ENCODE measurements around the gene MCC.

MCC gene

GRCh38 chr5:113166261-113166660, 322.0 kb downstream of the MCC start:
- Histone ChIP-seq H3K4me3 (replicated peaks; ENCODE audit: insufficient read depth, low read length) (no peak overlapping the region), H3K27ac (replicated peaks) (no peak overlapping the region), H3K27me3 (ENCODE audit: insufficient read depth, poor library complexity, severe bottlenecking) (no peaks in the 10 kb centered on the region)
- TF ChIP-seq GABPA (IDR thresholded peaks at IDR 0.05; ENCODE audit: low read depth) = no peak
- TF ChIP-seq SPI1 (IDR thresholded peaks at IDR 0.05; ENCODE audit: borderline replicate concordance, low read depth) = no peak
- TF ChIP-seq, protein P1, sequence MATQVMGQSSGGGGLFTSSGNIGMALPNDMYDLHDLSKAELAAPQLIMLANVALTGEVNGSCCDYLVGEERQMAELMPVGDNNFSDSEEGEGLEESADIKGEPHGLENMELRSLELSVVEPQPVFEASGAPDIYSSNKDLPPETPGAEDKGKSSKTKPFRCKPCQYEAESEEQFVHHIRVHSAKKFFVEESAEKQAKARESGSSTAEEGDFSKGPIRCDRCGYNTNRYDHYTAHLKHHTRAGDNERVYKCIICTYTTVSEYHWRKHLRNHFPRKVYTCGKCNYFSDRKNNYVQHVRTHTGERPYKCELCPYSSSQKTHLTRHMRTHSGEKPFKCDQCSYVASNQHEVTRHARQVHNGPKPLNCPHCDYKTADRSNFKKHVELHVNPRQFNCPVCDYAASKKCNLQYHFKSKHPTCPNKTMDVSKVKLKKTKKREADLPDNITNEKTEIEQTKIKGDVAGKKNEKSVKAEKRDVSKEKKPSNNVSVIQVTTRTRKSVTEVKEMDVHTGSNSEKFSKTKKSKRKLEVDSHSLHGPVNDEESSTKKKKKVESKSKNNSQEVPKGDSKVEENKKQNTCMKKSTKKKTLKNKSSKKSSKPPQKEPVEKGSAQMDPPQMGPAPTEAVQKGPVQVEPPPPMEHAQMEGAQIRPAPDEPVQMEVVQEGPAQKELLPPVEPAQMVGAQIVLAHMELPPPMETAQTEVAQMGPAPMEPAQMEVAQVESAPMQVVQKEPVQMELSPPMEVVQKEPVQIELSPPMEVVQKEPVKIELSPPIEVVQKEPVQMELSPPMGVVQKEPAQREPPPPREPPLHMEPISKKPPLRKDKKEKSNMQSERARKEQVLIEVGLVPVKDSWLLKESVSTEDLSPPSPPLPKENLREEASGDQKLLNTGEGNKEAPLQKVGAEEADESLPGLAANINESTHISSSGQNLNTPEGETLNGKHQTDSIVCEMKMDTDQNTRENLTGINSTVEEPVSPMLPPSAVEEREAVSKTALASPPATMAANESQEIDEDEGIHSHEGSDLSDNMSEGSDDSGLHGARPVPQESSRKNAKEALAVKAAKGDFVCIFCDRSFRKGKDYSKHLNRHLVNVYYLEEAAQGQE (IDR thresholded peaks at IDR 0.05; ENCODE audit: insufficient replicate concordance, low read depth) = no peak
- TF ChIP-seq, protein P2, sequence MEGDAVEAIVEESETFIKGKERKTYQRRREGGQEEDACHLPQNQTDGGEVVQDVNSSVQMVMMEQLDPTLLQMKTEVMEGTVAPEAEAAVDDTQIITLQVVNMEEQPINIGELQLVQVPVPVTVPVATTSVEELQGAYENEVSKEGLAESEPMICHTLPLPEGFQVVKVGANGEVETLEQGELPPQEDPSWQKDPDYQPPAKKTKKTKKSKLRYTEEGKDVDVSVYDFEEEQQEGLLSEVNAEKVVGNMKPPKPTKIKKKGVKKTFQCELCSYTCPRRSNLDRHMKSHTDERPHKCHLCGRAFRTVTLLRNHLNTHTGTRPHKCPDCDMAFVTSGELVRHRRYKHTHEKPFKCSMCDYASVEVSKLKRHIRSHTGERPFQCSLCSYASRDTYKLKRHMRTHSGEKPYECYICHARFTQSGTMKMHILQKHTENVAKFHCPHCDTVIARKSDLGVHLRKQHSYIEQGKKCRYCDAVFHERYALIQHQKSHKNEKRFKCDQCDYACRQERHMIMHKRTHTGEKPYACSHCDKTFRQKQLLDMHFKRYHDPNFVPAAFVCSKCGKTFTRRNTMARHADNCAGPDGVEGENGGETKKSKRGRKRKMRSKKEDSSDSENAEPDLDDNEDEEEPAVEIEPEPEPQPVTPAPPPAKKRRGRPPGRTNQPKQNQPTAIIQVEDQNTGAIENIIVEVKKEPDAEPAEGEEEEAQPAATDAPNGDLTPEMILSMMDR (IDR thresholded peaks at IDR 0.05; ENCODE audit: insufficient read depth, low read length) = no peak
- TF ChIP-seq POLR2AphosphoS5 (IDR thresholded peaks at IDR 0.05; ENCODE audit: low read depth) = no peak
- DNase-seq (ENCODE audit: low read depth in 1 of 2, low spot score in 1 of 2) = no peak

- TF ChIP-seq, protein P2 (IDR thresholded peaks at IDR 0.05; ENCODE audit: insufficient read depth, low read length) = no peak
- TF ChIP-seq, protein P1 (IDR thresholded peaks at IDR 0.05; ENCODE audit: insufficient replicate concordance, low read depth) = no peak
- TF ChIP-seq SPI1 (IDR thresholded peaks at IDR 0.05; ENCODE audit: borderline replicate concordance, low read depth) = no peak
- no peak for TF ChIP-seq POLR2AphosphoS5 (IDR thresholded peaks at IDR 0.05; ENCODE audit: low read depth)
- no peak for TF ChIP-seq GABPA (IDR thresholded peaks at IDR 0.05; ENCODE audit: low read depth)
- DNase-seq (ENCODE audit: low read depth in 1 of 2, low spot score in 1 of 2) = no peak
- Histone ChIP-seq H3K27ac (replicated peaks) (no peak overlapping the region), H3K4me3 (replicated peaks; ENCODE audit: insufficient read depth, low read length) (no peak overlapping the region), H3K27me3 (ENCODE audit: insufficient read depth, poor library complexity, severe bottlenecking) (no peaks in the 10 kb centered on the region)
Measured at GRCh38 chr5:113164021-113164420, 324.2 kb downstream of the MCC start.

GRCh38 chr5:113163328-113163727, 324.9 kb downstream of the MCC start:
- H3K27me3 ChIP-seq (ENCODE audit: insufficient read depth, poor library complexity, severe bottlenecking) = no peaks in the 10 kb centered on the region
- TF ChIP-seq SPI1 (IDR thresholded peaks at IDR 0.05; ENCODE audit: borderline replicate concordance, low read depth) (no peak), GABPA (IDR thresholded peaks at IDR 0.05; ENCODE audit: low read depth) (no peak), POLR2AphosphoS5 (IDR thresholded peaks at IDR 0.05; ENCODE audit: low read depth) (no peak)
- TF ChIP-seq, protein P1 (IDR thresholded peaks at IDR 0.05; ENCODE audit: insufficient replicate concordance, low read depth) = no peak
- TF ChIP-seq, protein P2 (IDR thresholded peaks at IDR 0.05; ENCODE audit: insufficient read depth, low read length) = no peak
- no peak overlapping the region for H3K27ac ChIP-seq (replicated peaks)
- DNase-seq (ENCODE audit: low read depth in 1 of 2, low spot score in 1 of 2) = no peak
- no peak overlapping the region for H3K4me3 ChIP-seq (replicated peaks; ENCODE audit: insufficient read depth, low read length)
